ENCODE measurements around the gene FAM50B.

The FAM50B gene

GRCh38 chr6:3822747-3823445, 26.3 kb upstream of the FAM50B start:
- no peak for FAIRE-seq

GRCh38 chr6:3823671-3824070, 25.5 kb upstream of the FAM50B start:
- no peak for FAIRE-seq

GRCh38 chr6:3825331-3825831, 23.8 kb upstream of the FAM50B start:
- no peak for FAIRE-seq

GRCh38 chr6:3825851-3826581, 23.2 kb upstream of the FAM50B start:
- FAIRE-seq, result peak; percentile 4

GRCh38 chr6:3829285-3829684, 19.9 kb upstream of the FAM50B start:
- no peak for FAIRE-seq

- FAIRE-seq, result no peak
Observed at GRCh38 chr6:3830806-3831205, 18.4 kb upstream of the FAM50B start.

- FAIRE-seq, result no peak
Observed at GRCh38 chr6:3831761-3832530, 17.2 kb upstream of the FAM50B start.

- FAIRE-seq, result no peak
Observed at GRCh38 chr6:3835055-3835731, 14.0 kb upstream of the FAM50B start.

GRCh38 chr6:3835785-3836184, 13.4 kb upstream of the FAM50B start:
- no peak for FAIRE-seq

- no peak for FAIRE-seq
Observed at GRCh38 chr6:3836566-3836965, 12.6 kb upstream of the FAM50B start.

GRCh38 chr6:3837781-3838180, 11.4 kb upstream of the FAM50B start:
- no peak for FAIRE-seq

GRCh38 chr6:3838992-3839867, 9.9 kb upstream of the FAM50B start:
- FAIRE-seq, result no peak

GRCh38 chr6:3841066-3841454, 8.1 kb upstream of the FAM50B start:
- FAIRE-seq, result no peak

- no peak for FAIRE-seq
Observed at GRCh38 chr6:3841711-3842565, 7.2 kb upstream of the FAM50B start.

- FAIRE-seq, result no peak
Observed at GRCh38 chr6:3843379-3844096, 5.6 kb upstream of the FAM50B start.

GRCh38 chr6:3844097-3844463, 5.1 kb upstream of the FAM50B start:
- peak; percentile 86 for FAIRE-seq

- no peak for FAIRE-seq
Observed at GRCh38 chr6:3847521-3847920, 1.7 kb upstream of the FAM50B start.

GRCh38 chr6:3848380-3848779, 793 bp upstream of the FAM50B start:
- FAIRE-seq, result no peak

- FAIRE-seq, result no peak
Observed at GRCh38 chr6:3849681-3850450, 693 bp downstream of the FAM50B start.

All from endometrium (tissue), 2 donors.